Endothelial cell of umbilical vein (primary cell): ENCODE data around the gene TCF25. TPM values are rescaled to one million over a fixed set of nuclear protein-coding genes. Genes with fewer than 3 reads are reported as not detected.

ENCODE experiments used
- BruUV-seq: library from RNA; stranded (reverse); fragments of 400-500 nt; replicated peaks from 2 replicates; lab custom pipeline; 2021; lab: Mats Ljungman, UMichigan
- CTCF ChIA-PET: fragments of 300-600, 350-600 bp; sonication (Branson Sonifier 250); formaldehyde crosslinking; loops from one replicate; lab custom pipeline; 2021; ENCODE audit warnings: antibody characterized with exemption, inconsistent platforms; lab: Charles Lee
- POLR2A ChIA-PET: fragments of 300-600, 350-600 bp; sonication (Branson Sonifier 250); formaldehyde crosslinking; loops from one replicate; lab custom pipeline; 2021; ENCODE audit warnings: antibody characterized with exemption, inconsistent platforms; lab: Charles Lee
- DNase-seq: peaks from one replicate; pipeline ENCODE4 v3.0.0-alpha.2; 2011; ENCODE audit warnings: low read depth, low spot score
- FAIRE-seq: peaks from 2 replicates; lab custom pipeline; 2011; peaks lifted over from hg19 to GRCh38; lab: Jason Lieb, UNC
- H2AFZ ChIP-seq: 2 replicates; pipeline ENCODE4 v1.6.0; 2012; ENCODE audit warnings: low read depth, low read length, control low read depth, inconsistent platforms
- H3K27ac ChIP-seq: 2 replicates; pipeline ENCODE4 v1.5.1; 2011; ENCODE audit warnings: low read depth, mild to moderate bottlenecking, control low read depth, low read length, moderate library complexity; ENCODE audit not compliant: insufficient read depth
- H3K27me3 ChIP-seq, 2 experiments: 2 replicates each; pipeline versions ENCODE4 v1.6.0 to v1.6.1; 2011; ENCODE audit warnings: low read length in 2 of 2, mixed read lengths in 1 of 2; ENCODE audit not compliant: control insufficient read depth in 2 of 2, insufficient read depth in 2 of 2
- H3K36me3 ChIP-seq, 2 experiments: 2 replicates in 1 of 2; 3 replicates in 1 of 2; pipeline ENCODE4 v1.5.1; 2011; ENCODE audit warnings: low read length in 2 of 2, mild to moderate bottlenecking in 1 of 2, moderate library complexity in 1 of 2; ENCODE audit not compliant: control insufficient read depth in 2 of 2, insufficient read depth in 2 of 2; ENCODE audit errors: extremely low read depth in 1 of 2
- H3K4me1 ChIP-seq: 3 replicates; pipeline ENCODE4 v1.5.1; 2011; ENCODE audit warnings: mild to moderate bottlenecking, low read length; ENCODE audit not compliant: control insufficient read depth, insufficient read depth; ENCODE audit errors: extremely low read depth
- H3K4me2 ChIP-seq: 2 replicates; pipeline ENCODE4 v1.6.1; 2011; ENCODE audit warnings: low read length, control low read depth, mixed read lengths; ENCODE audit not compliant: insufficient read depth
- H3K4me3 ChIP-seq, 3 experiments: fragments of 200-600 bp in 1 of 3; sonication (generic), shearing (Covaris generic) in 1 of 3; replicated peaks in 1 of 3; 2 replicates each; pipeline ENCODE4 v1.5.1; 2011 to 2016; ENCODE audit warnings: control low read depth in 3 of 3, low read length in 3 of 3, mild to moderate bottlenecking in 2 of 3, inconsistent platforms in 1 of 3, low read depth in 1 of 3, moderate library complexity in 1 of 3; ENCODE audit not compliant: insufficient read depth in 1 of 3
- H3K79me2 ChIP-seq: 2 replicates; pipeline ENCODE4 v1.6.0; 2012; ENCODE audit warnings: low read length, inconsistent platforms; ENCODE audit not compliant: control insufficient read depth, insufficient read depth
- H3K9ac ChIP-seq: replicated peaks from 2 replicates; pipeline ENCODE3; 2011; ENCODE audit warnings: low read length, control low read depth; ENCODE audit not compliant: insufficient read depth; ENCODE audit errors: extremely low read depth
- H3K9me1 ChIP-seq: replicated peaks from 3 replicates; pipeline ENCODE4 v1.6.0; 2011; ENCODE audit warnings: mild to moderate bottlenecking, low read length; ENCODE audit not compliant: control insufficient read depth, insufficient read depth; ENCODE audit errors: extremely low read depth
- H3K9me3 ChIP-seq: replicated peaks from 2 replicates; pipeline ENCODE4 v1.5.1; 2012; ENCODE audit warnings: low read length, inconsistent platforms; ENCODE audit not compliant: control insufficient read depth, insufficient read depth
- H4K20me1 ChIP-seq: replicated peaks from 2 replicates; pipeline ENCODE3; 2011; ENCODE audit warnings: mild to moderate bottlenecking, low read length; ENCODE audit not compliant: control insufficient read depth, insufficient read depth; ENCODE audit errors: extremely low read depth
- CTCF ChIP-seq, 2 donors: IDR thresholded peaks; 1 replicate in 1 of 2; 2 replicates in 1 of 2; pipeline ENCODE4 v1.5.1; 2011; ENCODE audit warnings: low read length in 2 of 2, mild to moderate bottlenecking in 2 of 2, moderate library complexity in 2 of 2, control low read depth in 1 of 2, inconsistent platforms in 1 of 2, low read depth in 1 of 2; ENCODE audit not compliant: insufficient read depth in 1 of 2; ENCODE audit errors: extremely low read depth in 1 of 2
- EZH2 ChIP-seq: IDR thresholded peaks from 2 replicates; pipeline ENCODE4 v1.6.1; 2012; ENCODE audit warnings: borderline replicate concordance, low read depth, mild to moderate bottlenecking, moderate library complexity, low read length, inconsistent platforms; ENCODE audit not compliant: severe bottlenecking
- FOS ChIP-seq: IDR thresholded peaks from 2 replicates; pipeline ENCODE4 v1.6.1; 2011; ENCODE audit warnings: mild to moderate bottlenecking, low read length, moderate library complexity, borderline replicate concordance; ENCODE audit not compliant: insufficient read depth
- GATA2 ChIP-seq: IDR thresholded peaks from 2 replicates; pipeline ENCODE4 v1.7.0; 2011; ENCODE audit warnings: low read depth, mild to moderate bottlenecking, moderate library complexity, mixed read lengths, low read length; ENCODE audit not compliant: insufficient read length, insufficient read depth
- JUN ChIP-seq: IDR thresholded peaks from 2 replicates; pipeline ENCODE4 v1.6.1; 2011; ENCODE audit warnings: borderline replicate concordance, low read depth; ENCODE audit not compliant: insufficient read length, insufficient read depth
- MAX ChIP-seq: IDR thresholded peaks from 2 replicates; pipeline ENCODE4 v1.6.1; 2011; ENCODE audit not compliant: insufficient read depth, insufficient read length
- MYC ChIP-seq: IDR thresholded peaks from one replicate; pipeline ENCODE4 v1.6.1; 2011; ENCODE audit warnings: mild to moderate bottlenecking, low read depth, low read length
- POLR2A ChIP-seq: IDR thresholded peaks from 2 replicates; pipeline ENCODE4 v1.6.1; 2012; ENCODE audit warnings: low read depth, mild to moderate bottlenecking, control low read depth, low read length
- POLR2AphosphoS5 ChIP-seq: IDR thresholded peaks from 2 replicates; pipeline ENCODE4 v1.6.1; 2012; ENCODE audit warnings: low read depth, mild to moderate bottlenecking, control low read depth, low read length, moderate library complexity; ENCODE audit not compliant: insufficient read depth
- dilution Hi-C: fragments of 300-500 bp; cut with MboI; formaldehyde crosslinking; loops from one replicate; pipeline ENCODE4 v1.15.0; 2019; ENCODE audit warnings: low sequenced_read_pairs; ENCODE audit not compliant: extremely low pct_ligation_motif_present
- intact Hi-C: fragments of 100-400 bp; cut with micrococcal nuclease; formaldehyde crosslinking; loops from one replicate; pipeline ENCODE4 v1.10.0; 2022
- polyA plus RNA-seq, 4 experiments: library from polyadenylated mRNA; depleted of rRNA in 3 of 4; stranded (reverse) in 3 of 4; unstranded in 1 of 4; fragments of >200 nt; gene quantifications; 2 replicates each; pipeline versions ENCODE4 v1.2.1 to v1.2.3, GENCODE V29; 2011 to 2012; ENCODE audit warnings: missing spikeins in 1 of 4
- total RNA-seq: library from RNA; stranded (reverse); gene quantifications from 2 replicates; pipeline ENCODE4 v1.2.3, GENCODE V29; 2021

The TCF25 gene
- total and polyA plus RNA-seq, 2 donors (not counting 3 experiments of a cell fraction or from before 2014, with no cell fraction given), result 193 to 234 TPM

GRCh38 chr16:89921131-89921701 is 47.8 kb downstream of the TCF25 start:
- peaks cover 2% of the 10 kb centered on the region for H3K79me2 ChIP-seq
- H3K36me3 ChIP-seq, result no peaks in the 10 kb centered on the region
- TF ChIP-seq MYC (no peak), POLR2A (no peak), MAX (no peak), EZH2 (no peak), CTCF (IDR thresholded peaks at IDR 0.05; ENCODE audit: extremely low read depth in 1 of 2, insufficient read depth in 1 of 2, low read depth in 1 of 2, low read length in 2 of 2) (no peak), FOS (no peak), JUN (no peak), POLR2AphosphoS5 (no peak), GATA2 (no peak)
- no peak overlapping the region for H3K4me3 ChIP-seq
- intact Hi-C loops (loop anchor here (1.0 to 5.0 kb wide), 4 partner anchors 48 to 219 kb away; partner anchors contain the start of genes FANCA, SPATA2L, TCF25 and VPS9D1), dilution Hi-C loops (no loop called here)
- H3K9me3 ChIP-seq, result no peaks in the 10 kb centered on the region
- DNase-seq (no peak), FAIRE-seq (no peak)
- BruUV-seq, result no TSS peak
- no peaks in the 10 kb centered on the region for H3K9me1 ChIP-seq
- peaks cover 41% of the 10 kb centered on the region for H3K4me1 ChIP-seq
- no peak overlapping the region for H2AFZ ChIP-seq
- no peak overlapping the region for H3K9ac ChIP-seq
- H3K4me2 ChIP-seq, result no peak overlapping the region
- no peaks in the 10 kb centered on the region for H3K27me3 ChIP-seq
- ChIA-PET CTCF (interaction anchor here (1.1 to 2.2 kb wide), 3 partner anchors 11 to 99 kb away, joined by 6 to 24 read pairs (median 7); partner anchors contain the start of gene DBNDD1), POLR2A (interaction anchor here (0.6 to 2.6 kb wide), 4 partner anchors 8 to 48 kb away, joined by 3 to 21 read pairs (median 4); partner anchors contain the start of gene TCF25)
- H3K27ac ChIP-seq, result peak overlapping the region; percentile 99
- H4K20me1 ChIP-seq, result no peaks in the 10 kb centered on the region
